ENCODE results near the gene FKBP2.

FKBP2 gene

DNA sequence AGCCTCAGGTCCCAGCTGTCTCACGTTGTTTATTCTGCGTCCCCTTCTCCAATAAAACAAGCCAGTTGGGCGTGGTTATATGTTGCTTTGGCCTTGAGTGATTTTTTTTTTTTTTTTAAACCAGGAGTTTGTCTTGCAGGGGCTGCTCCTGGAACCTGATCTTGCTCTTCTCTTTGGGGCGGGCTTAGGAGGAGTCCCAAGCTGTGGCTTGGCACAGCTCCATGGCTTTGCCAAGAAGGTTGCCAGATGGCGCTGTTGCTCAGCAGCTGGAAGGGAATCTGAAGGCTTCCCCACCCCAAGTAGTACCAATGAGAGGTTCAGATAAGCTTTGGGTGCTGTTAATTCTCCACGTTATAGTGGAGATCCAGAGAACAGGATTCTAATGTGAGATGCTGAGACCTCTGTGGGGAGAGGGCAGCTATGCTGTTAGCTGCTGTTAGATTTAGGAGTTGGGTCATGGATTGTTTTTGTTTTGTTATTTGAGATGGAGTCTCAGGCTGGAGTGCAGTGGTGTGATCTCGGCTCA is 36.4 kb upstream of the FKBP2 start (continued):
- TF ChIP-seq ZNF140 (tag by site-specific recombination; IDR thresholded peaks at IDR 0.05) (no peak), ZNF585B (tag by site-specific recombination; IDR thresholded peaks at IDR 0.05) (no peak), ZNF2 (tag by site-specific recombination; IDR thresholded peaks at IDR 0.05) (peak; percentile 96), KLF1 (tag by site-specific recombination; IDR thresholded peaks at IDR 0.05) (peak; percentile 80), ZNF629 (tag by site-specific recombination; IDR thresholded peaks at IDR 0.05) (0 out of 2 replicates have a peak, but pooled peaks have one; percentile 34), IKZF3 (tag by site-specific recombination; IDR thresholded peaks at IDR 0.05) (peak; percentile 69), ZFP69B (tag by site-specific recombination; IDR thresholded peaks at IDR 0.05) (no peak), ZNF157 (tag by site-specific recombination; IDR thresholded peaks at IDR 0.05) (no peak), GLI2 (tag by site-specific recombination; IDR thresholded peaks at IDR 0.05; ENCODE audit: borderline replicate concordance, low read depth) (no peak), ZNF221 (tag by site-specific recombination; IDR thresholded peaks at IDR 0.05; ENCODE audit: borderline replicate concordance) (no peak), ZNF830 (tag by site-specific recombination; IDR thresholded peaks at IDR 0.05; ENCODE audit: low read depth) (no peak)
- TF ChIP-seq, protein P1, sequence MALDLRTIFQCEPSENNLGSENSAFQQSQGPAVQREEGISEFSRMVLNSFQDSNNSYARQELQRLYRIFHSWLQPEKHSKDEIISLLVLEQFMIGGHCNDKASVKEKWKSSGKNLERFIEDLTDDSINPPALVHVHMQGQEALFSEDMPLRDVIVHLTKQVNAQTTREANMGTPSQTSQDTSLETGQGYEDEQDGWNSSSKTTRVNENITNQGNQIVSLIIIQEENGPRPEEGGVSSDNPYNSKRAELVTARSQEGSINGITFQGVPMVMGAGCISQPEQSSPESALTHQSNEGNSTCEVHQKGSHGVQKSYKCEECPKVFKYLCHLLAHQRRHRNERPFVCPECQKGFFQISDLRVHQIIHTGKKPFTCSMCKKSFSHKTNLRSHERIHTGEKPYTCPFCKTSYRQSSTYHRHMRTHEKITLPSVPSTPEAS (tag by site-specific recombination; IDR thresholded peaks at IDR 0.05): no peak

DNA sequence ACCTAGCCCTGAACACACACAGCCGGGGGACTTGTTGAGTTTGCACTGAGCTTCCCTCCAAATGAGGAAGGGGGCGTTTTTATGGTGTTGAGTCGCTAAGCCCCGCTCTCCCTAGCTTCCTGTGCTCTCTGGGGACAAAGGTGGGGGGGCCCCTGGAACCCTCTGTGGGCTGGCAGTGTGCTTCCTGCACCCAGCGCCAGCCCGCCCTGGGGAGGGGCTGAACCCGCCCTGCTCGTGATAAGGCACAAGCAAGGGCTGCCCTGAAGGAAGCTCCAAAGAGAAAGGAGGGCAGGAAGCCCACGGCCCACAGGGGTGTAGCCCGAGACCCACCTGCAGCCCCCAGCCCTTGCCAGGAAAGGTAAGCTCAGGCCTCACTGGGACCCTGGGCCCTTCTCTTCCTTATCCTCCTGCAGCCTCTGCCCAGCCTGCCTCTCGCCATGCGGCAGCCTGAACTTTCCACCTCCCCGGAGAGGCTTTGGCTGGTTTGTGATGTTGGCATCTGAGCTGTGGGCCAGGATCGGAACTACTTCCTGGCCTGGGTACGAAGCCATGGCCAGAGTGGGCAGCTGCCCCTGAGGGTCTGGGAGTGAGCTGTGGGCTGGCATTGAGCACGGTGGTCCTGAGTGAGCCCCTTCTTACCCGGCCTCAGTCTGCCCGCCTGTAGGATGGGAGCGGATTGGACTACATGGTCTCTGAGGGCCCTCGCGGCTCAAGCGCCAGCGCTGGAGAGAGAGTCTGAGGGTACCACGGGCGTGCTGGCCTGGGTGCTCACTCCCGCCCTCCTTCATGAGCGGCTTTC is 34.2 kb upstream of the FKBP2 start, which contains the start of gene FERMT3:
TSS of gene FERMT3 (plus strand) at position 265 of the 799 bp plus-strand sequence. CDS start 644 bp downstream, outside the sequence.
- CTCF ChIA-PET: interaction anchor here (0.7 to 4.7 kb wide), 7 partner anchors 10 to 148 kb away, joined by 3 to 78 read pairs (median 19); partner anchors contain the start of genes CATSPERZ and STIP1
- POLR2A ChIA-PET: interaction anchor here (1.0 to 4.7 kb wide), 5 partner anchors 21 to 97 kb away, joined by 3 to 32 read pairs (median 3); partner anchors contain the start of genes BAD, ESRRA, FKBP2 and STIP1
- no peak for TF ChIP-seq HOXC10 (CRISPR knock-in tag; IDR thresholded peaks at IDR 0.05)
- TF ChIP-seq, protein P2, sequence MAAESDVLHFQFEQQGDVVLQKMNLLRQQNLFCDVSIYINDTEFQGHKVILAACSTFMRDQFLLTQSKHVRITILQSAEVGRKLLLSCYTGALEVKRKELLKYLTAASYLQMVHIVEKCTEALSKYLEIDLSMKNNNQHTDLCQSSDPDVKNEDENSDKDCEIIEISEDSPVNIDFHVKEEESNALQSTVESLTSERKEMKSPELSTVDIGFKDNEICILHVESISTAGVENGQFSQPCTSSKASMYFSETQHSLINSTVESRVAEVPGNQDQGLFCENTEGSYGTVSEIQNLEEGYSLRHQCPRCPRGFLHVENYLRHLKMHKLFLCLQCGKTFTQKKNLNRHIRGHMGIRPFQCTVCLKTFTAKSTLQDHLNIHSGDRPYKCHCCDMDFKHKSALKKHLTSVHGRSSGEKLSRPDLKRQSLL (tag by site-specific recombination; IDR thresholded peaks at IDR 0.05): 0 out of 2 replicates have a peak, but pooled peaks have one; percentile 37
- peak; percentile 76 for TF ChIP-seq KLF1 (tag by site-specific recombination; IDR thresholded peaks at IDR 0.05)
- TF ChIP-seq ZFP41 (tag by site-specific recombination; IDR thresholded peaks at IDR 0.05; ENCODE audit: borderline replicate concordance): no peak
- no peak for TF ChIP-seq ZNF558 (tag by site-specific recombination; IDR thresholded peaks at IDR 0.05)
- no peak for TF ChIP-seq ZNF629 (tag by site-specific recombination; IDR thresholded peaks at IDR 0.05)
- TF ChIP-seq SCRT2 (tag by site-specific recombination; IDR thresholded peaks at IDR 0.05): 0 out of 2 replicates have a peak, but pooled peaks have one; percentile 30
- Histone ChIP-seq H3K27ac (ENCODE audit: extremely low read depth, low read depth, low read length) (no peak within 1 kb of the TSS), H3K36me3 (ENCODE audit: control insufficient read depth in 2 of 2, insufficient read depth in 1 of 2, low read length in 2 of 2) (peaks cover 0 to 53% of the 10 kb centered on the region in 2 experiments; a peak in 2 of 3 replicates), H3K4me1 (ENCODE audit: control insufficient read depth, insufficient read depth, low read length) (0 out of 2 replicates have a peak, but pooled peaks cover 8% of the 10 kb centered on the region), H3K9me3 (ENCODE audit: control insufficient read depth, insufficient read depth, low read depth, low read length) (no peaks in the 10 kb centered on the region), H3K4me3 (ENCODE audit: low read depth, low read length) (no peak within 1 kb of the TSS)

DNA sequence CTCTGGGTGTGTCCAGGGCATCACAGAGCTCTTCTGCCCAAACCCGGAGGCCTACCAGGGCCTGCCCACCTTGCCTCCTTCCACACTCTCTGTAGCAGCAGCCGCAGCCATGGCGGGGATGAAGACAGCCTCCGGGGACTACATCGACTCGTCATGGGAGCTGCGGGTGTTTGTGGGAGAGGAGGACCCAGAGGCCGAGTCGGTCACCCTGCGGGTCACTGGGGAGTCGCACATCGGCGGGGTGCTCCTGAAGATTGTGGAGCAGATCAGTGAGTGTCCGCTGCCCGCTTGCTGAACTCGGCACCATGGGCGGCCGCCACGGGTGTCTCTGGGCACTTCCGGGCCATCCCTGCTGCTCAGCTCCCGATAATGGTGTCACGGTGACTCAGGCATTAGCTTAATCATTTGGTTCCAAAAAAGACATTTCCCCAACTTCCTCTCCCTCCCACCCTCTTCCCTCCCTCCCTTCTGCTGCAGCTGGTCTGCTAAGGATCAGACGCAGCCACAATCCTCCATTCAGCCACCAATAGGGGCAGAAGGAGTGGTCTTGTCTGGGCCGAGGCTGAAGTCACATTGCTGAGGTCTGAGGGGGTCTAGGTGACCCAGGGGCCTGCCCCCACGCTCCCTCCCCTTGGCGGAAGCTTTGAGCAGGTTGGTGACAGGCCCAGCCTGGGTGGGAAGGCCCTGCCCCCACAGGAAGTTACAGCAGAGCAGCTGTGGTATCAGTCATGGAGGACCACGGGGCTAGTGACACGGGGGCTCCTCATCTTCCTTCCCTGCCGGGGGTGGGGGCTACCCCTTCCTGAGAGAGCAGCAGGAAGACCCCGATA is 33.4 kb upstream of the FKBP2 start:
- Histone ChIP-seq H3K27ac (ENCODE audit: extremely low read depth, low read depth, low read length) (no peak overlapping the region), H3K9me3 (ENCODE audit: control insufficient read depth, insufficient read depth, low read depth, low read length) (no peaks in the 10 kb centered on the region), H3K4me3 (ENCODE audit: low read depth, low read length) (no peak overlapping the region), H3K4me1 (ENCODE audit: control insufficient read depth, insufficient read depth, low read length) (0 out of 2 replicates have a peak, but pooled peaks cover 8% of the 10 kb centered on the region), H3K36me3 (ENCODE audit: control insufficient read depth in 2 of 2, insufficient read depth in 1 of 2, low read length in 2 of 2) (peaks cover 0 to 47% of the 10 kb centered on the region in 2 experiments; a peak in 2 of 3 replicates)
- CTCF ChIA-PET: interaction anchor here (0.5 to 4.7 kb wide), 4 partner anchors 31 to 148 kb away, joined by 3 to 78 read pairs (median 11); partner anchors contain the start of gene CATSPERZ
- TF ChIP-seq ZNF341 (tag by site-specific recombination; IDR thresholded peaks at IDR 0.05; ENCODE audit: low read depth) (no peak), SP2 (tag by site-specific recombination; IDR thresholded peaks at IDR 0.05) (0 out of 2 replicates have a peak, but pooled peaks have one; percentile 10)
- POLR2A ChIA-PET: interaction anchor here (0.7 to 4.7 kb wide), 5 partner anchors 19 to 77 kb away, joined by 3 to 32 read pairs (median 5); partner anchors contain the start of genes BAD, FKBP2, NUDT22 and STIP1
